HepG2 (cell line): Measurements from ENCODE around the gene FRMD8. TPM values are rescaled to one million over a fixed set of nuclear protein-coding genes. Genes with fewer than 3 reads are reported as not detected.

Source experiments
- ATAC-seq: fragments of 200-7000 bp; cut with Tn5 transposase; 3 replicates; pipeline ENCODE4 v1.9.1; 2020; ENCODE audit warnings: mild to moderate bottlenecking, moderate library complexity
- BruUV-seq: library from RNA; stranded (reverse); fragments of 400-500 nt; replicated peaks from 2 replicates; lab custom pipeline; 2021; lab: Mats Ljungman, UMichigan
- CTCF ChIA-PET: fragments of 300-600 bp; formaldehyde crosslinking; extraction: SDS; loops from one replicate; lab custom pipeline; 2021; ENCODE audit warnings: low total read pairs, inconsistent platforms, low intra/inter-chr PET ratio; lab: Yijun Ruan, JAX
- POLR2A ChIA-PET: fragments of 350-600 bp; sonication (Branson Sonifier 250); formaldehyde crosslinking; loops from one replicate; lab custom pipeline; 2020; ENCODE audit warnings: antibody characterized with exemption, inconsistent platforms; lab: Yijun Ruan, JAX
- DNase-seq: peaks from one replicate; pipeline ENCODE4 v3.0.0-alpha.2; 2015; ENCODE audit warnings: low spot score
- FAIRE-seq: peaks from 3 replicates; lab custom pipeline; 2011; peaks lifted over from hg19 to GRCh38; lab: Jason Lieb, UNC
- H2AFZ ChIP-seq: one replicate; pipeline ENCODE4 v1.6.1; 2011; ENCODE audit warnings: low read length, inconsistent platforms
- H3K27ac ChIP-seq: fragments of 300-600 bp; 3 replicates; pipeline ENCODE4 v1.8.0; 2011; ENCODE audit warnings: mixed run types, mild to moderate bottlenecking, mixed read lengths, low read length, inconsistent platforms; ENCODE audit not compliant: insufficient read depth; ENCODE audit errors: extremely low read length
- H3K27me3 ChIP-seq, 2 experiments: fragments of 200-600 bp in 1 of 2; 2 replicates in 1 of 2; 3 replicates in 1 of 2; pipeline versions ENCODE4 v1.6.0 to v1.8.0; 2011; ENCODE audit warnings: low read length in 2 of 2, mild to moderate bottlenecking in 2 of 2, moderate library complexity in 2 of 2, inconsistent platforms in 1 of 2; ENCODE audit not compliant: insufficient read depth in 2 of 2, control insufficient read depth in 1 of 2
- H3K36me3 ChIP-seq, 2 experiments: fragments of 200-600 bp in 1 of 2; replicated peaks in 1 of 2; 2 replicates in 1 of 2; 3 replicates in 1 of 2; pipeline versions ENCODE4 v1.5.1 to v1.8.0; 2011; ENCODE audit warnings: low read length in 2 of 2, inconsistent platforms in 1 of 2; ENCODE audit not compliant: insufficient read depth in 2 of 2, control insufficient read depth in 1 of 2
- H3K4me1 ChIP-seq: 2 replicates; pipeline ENCODE4 v1.5.1; 2012; ENCODE audit warnings: low read length, inconsistent platforms; ENCODE audit not compliant: insufficient read depth
- H3K4me2 ChIP-seq: 2 replicates; pipeline ENCODE4 v1.6.0; 2011; ENCODE audit warnings: low read depth, low read length, inconsistent platforms
- H3K4me3 ChIP-seq, 3 experiments: fragments of 200-600 bp in 1 of 3; sonication (generic), shearing (Covaris generic) in 1 of 3; replicated peaks in 1 of 3; 2 replicates each; pipeline ENCODE4 v1.5.1; 2011 to 2016; ENCODE audit warnings: low read length in 3 of 3, inconsistent platforms in 2 of 3, low read depth in 2 of 3, mild to moderate bottlenecking in 2 of 3, control low read depth in 1 of 3, mixed read lengths in 1 of 3; ENCODE audit not compliant: insufficient read depth in 1 of 3
- H3K79me2 ChIP-seq: one replicate; pipeline ENCODE4 v1.6.1; 2011; ENCODE audit warnings: low read length, inconsistent platforms; ENCODE audit not compliant: insufficient read depth
- H3K9ac ChIP-seq: 2 replicates; pipeline ENCODE4 v1.6.0; 2011; ENCODE audit warnings: mild to moderate bottlenecking, low read depth, low read length, inconsistent platforms; ENCODE audit not compliant: insufficient read depth
- H3K9me3 ChIP-seq: 2 replicates; pipeline ENCODE4 v1.5.1; 2012; ENCODE audit warnings: mild to moderate bottlenecking, low read length
- H4K20me1 ChIP-seq: 2 replicates; pipeline ENCODE4 v1.6.0; 2011; ENCODE audit warnings: inconsistent platforms, mild to moderate bottlenecking, low read length, moderate library complexity; ENCODE audit not compliant: insufficient read depth
- CBX5 ChIP-seq: sonication (generic); formaldehyde crosslinking; IDR thresholded peaks from 2 replicates; pipeline ENCODE4 v1.4.0; 2020; ENCODE audit warnings: missing genetic modification reagents, borderline replicate concordance
- CEBPB ChIP-seq: IDR thresholded peaks from 2 replicates; pipeline ENCODE4 v1.6.1; 2011; ENCODE audit warnings: low read depth, low read length, improper control_type of control experiment, borderline replicate concordance
- CEBPG ChIP-seq: IDR thresholded peaks from 2 replicates; pipeline ENCODE4 v1.6.1; 2016
- FOXM1 ChIP-seq: sonication (generic); formaldehyde crosslinking; IDR thresholded peaks from 2 replicates; pipeline ENCODE4 v1.5.0; 2020; ENCODE audit warnings: missing genetic modification reagents
- HNF4A ChIP-seq: sonication (generic); formaldehyde crosslinking; IDR thresholded peaks from 2 replicates; pipeline ENCODE4 v1.4.0; 2020; ENCODE audit warnings: missing genetic modification reagents
- HNF4G ChIP-seq, 2 experiments: sonication (generic) in 1 of 2; formaldehyde crosslinking in 1 of 2; IDR thresholded peaks; 2 replicates each; pipeline versions ENCODE4 v1.4.0 to v1.6.1; 2011 to 2020; ENCODE audit warnings: borderline replicate concordance in 2 of 2, low read depth in 2 of 2, mild to moderate bottlenecking in 2 of 2, low read length in 1 of 2, missing genetic modification reagents in 1 of 2, moderate library complexity in 1 of 2
- IKZF4 ChIP-seq: sonication (generic); formaldehyde crosslinking; IDR thresholded peaks from 2 replicates; pipeline ENCODE4 v1.5.1; 2020; ENCODE audit warnings: borderline replicate concordance, mild to moderate bottlenecking, low read depth, missing genetic modification reagents; ENCODE audit errors: not compliant biosample characterization
- NR2F1 ChIP-seq, 2 experiments: fragments of 450-650 bp in 1 of 2; formaldehyde crosslinking in 1 of 2; IDR thresholded peaks; 2 replicates each; pipeline versions ENCODE4 v1.5.0 to v1.6.1; 2016 to 2020; ENCODE audit warnings: mild to moderate bottlenecking in 1 of 2, missing compliant biosample characterization in 1 of 2, missing genetic modification reagents in 1 of 2, moderate library complexity in 1 of 2
- NR2F6 ChIP-seq, 2 experiments: IDR thresholded peaks; 2 replicates each; pipeline ENCODE4 v1.6.1; 2016; ENCODE audit warnings: antibody characterized with exemption in 1 of 2, mild to moderate bottlenecking in 1 of 2
- POLR2AphosphoS5 ChIP-seq: IDR thresholded peaks from 2 replicates; pipeline ENCODE4 v1.6.1; 2012; ENCODE audit warnings: low read depth, low read length
- RARA ChIP-seq: IDR thresholded peaks from 2 replicates; pipeline ENCODE4 v1.6.1; 2016; ENCODE audit warnings: missing genetic modification reagents, missing compliant biosample characterization
- SOX13 ChIP-seq, 3 experiments: fragments of 450-650 bp in 1 of 3; sonication (generic) in 1 of 3; formaldehyde crosslinking in 1 of 3; IDR thresholded peaks in 2 of 3; conservative IDR thresholded peaks in 1 of 3; 2 replicates each; pipeline versions ENCODE4 v1.5.0 to v1.6.1; 2016 to 2020; ENCODE audit warnings: antibody characterized with exemption in 1 of 3, mild to moderate bottlenecking in 1 of 3, missing compliant biosample characterization in 1 of 3, missing genetic modification reagents in 1 of 3, moderate library complexity in 1 of 3
- SOX6 ChIP-seq, 2 experiments: fragments of 450-650 bp in 1 of 2; sonication (generic) in 1 of 2; formaldehyde crosslinking in 1 of 2; IDR thresholded peaks; 2 replicates each; pipeline versions ENCODE4 v1.4.0 to v1.6.1; 2017 to 2020; ENCODE audit warnings: antibody characterized with exemption in 1 of 2, mild to moderate bottlenecking in 1 of 2, missing genetic modification reagents in 1 of 2
- ZBTB38 ChIP-seq: sonication (generic); formaldehyde crosslinking; IDR thresholded peaks from 2 replicates; pipeline ENCODE4 v1.5.1; 2020; ENCODE audit warnings: mild to moderate bottlenecking, missing genetic modification reagents
- ZNF121 ChIP-seq: sonication (generic); formaldehyde crosslinking; IDR thresholded peaks from 2 replicates; pipeline ENCODE4 v1.5.0; 2020; ENCODE audit warnings: mild to moderate bottlenecking, missing genetic modification reagents
- ZNF460 ChIP-seq: sonication (generic); formaldehyde crosslinking; IDR thresholded peaks from 2 replicates; pipeline ENCODE4 v1.5.1; 2020; ENCODE audit warnings: missing genetic modification reagents, mild to moderate bottlenecking, borderline replicate concordance
- WGBS: methylation state at CpG from one replicate; pipeline ENCODE4 v1.1.6; 2017; ENCODE audit warnings: low lambda C conversion rate; 5-methylcytosine and 5-hydroxymethylcytosine counted together
- in situ Hi-C: cut with HindIII; loops from 2 replicates; pipeline ENCODE4 v1.10.0; 2017; ENCODE audit warnings: low pct_unique_long_range_greater_than_20kb; ENCODE audit not compliant: extremely low pct_ligation_motif_present
- intact Hi-C: fragments of 100-400 bp; cut with micrococcal nuclease; formaldehyde crosslinking; loops from one replicate; pipeline ENCODE4 v1.10.0; 2022; ENCODE audit not compliant: unreplicated experiment
- polyA plus RNA-seq, 8 experiments: library from polyadenylated mRNA; depleted of rRNA in 3 of 8; stranded (reverse) in 7 of 8; unstranded in 1 of 8; fragments of >200 nt; fragmentation: Illumina TruSeq in 4 of 8; extraction: Trizol in 4 of 8; gene quantifications; 2 replicates each; pipeline versions ENCODE4 v1.2.1 to v1.2.3, GENCODE V29; 2011 to 2016; ENCODE audit warnings: low read depth in 4 of 8, missing spikeins in 1 of 8, mixed read lengths in 1 of 8; ENCODE audit not compliant: insufficient read depth in 1 of 8
- total RNA-seq, 5 experiments: library from RNA; depleted of rRNA; stranded (reverse); fragments of >200 nt; fragmentation: Illumina TruSeq; extraction: Trizol; gene quantifications; 2 replicates each; pipeline ENCODE4 v1.2.3, GENCODE V29; 2016; ENCODE audit warnings: low read depth in 1 of 5

FRMD8 gene
- total and polyA plus RNA-seq, 2 of the 13 experiments (the other 11 are each of a cell fraction or from before 2014, with no cell fraction given) = 5.8 to 20.6 TPM

DNA sequence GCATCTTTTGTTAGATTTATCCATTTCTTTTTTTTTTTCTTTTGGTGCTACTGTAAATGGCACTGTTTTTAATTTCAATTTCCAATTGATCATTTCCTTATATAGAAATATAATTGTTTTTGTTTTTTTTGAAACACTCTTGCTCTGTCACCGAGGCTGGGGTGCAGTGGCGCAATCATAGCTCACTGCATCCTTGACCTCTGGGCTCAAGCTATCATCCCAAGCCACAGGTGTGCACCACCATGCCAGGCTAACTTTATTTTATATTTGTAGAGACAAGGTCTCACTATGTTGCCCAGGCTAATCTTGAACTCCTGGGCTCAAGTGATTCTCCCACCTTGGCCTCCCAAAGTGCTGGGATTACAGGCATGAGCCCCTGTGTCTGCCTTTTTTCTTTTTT, 16.4 kb downstream of the FRMD8 start:
- POLR2A ChIA-PET = interaction anchor here (1.3 to 7.6 kb wide), 8 partner anchors 15 to 96 kb away, joined by 3 to 98 read pairs (median 8); partner anchors contain the start of genes FRMD8, MALAT1, NEAT1 and SLC25A45
- BruUV-seq = no TSS peak

More for the DNA sequence above, 16.4 kb downstream of the FRMD8 start:
- no peak overlapping the region for H3K4me2 ChIP-seq
- no peaks in the 10 kb centered on the region for H3K9me3 ChIP-seq
- 55% methylated on average over 2 of the region's 2 CpGs for WGBS
- no peaks in the 10 kb centered on the region for H3K79me2 ChIP-seq
- no peak overlapping the region for H3K27ac ChIP-seq
- H2AFZ ChIP-seq = no peak overlapping the region
- CTCF ChIA-PET = no interaction called here
- no peak overlapping the region for H3K9ac ChIP-seq
- 0 out of 2 replicates have a peak, but pooled peaks have one; percentile 32 for TF ChIP-seq RARA
- TF ChIP-seq ZBTB38 = no peak
- no peak for TF ChIP-seq FOXM1 (CRISPR knock-in tag)
- no peak for TF ChIP-seq CBX5 (CRISPR knock-in tag)
- TF ChIP-seq IKZF4 (CRISPR knock-in tag) = no peak
- TF ChIP-seq POLR2AphosphoS5 = no peak
- TF ChIP-seq SOX13 (IDR thresholded peaks at IDR 0.05) = no peak
- peak in 1 of 2 experiments; percentile 50; a peak in 1 of 4 replicates for TF ChIP-seq SOX13 (CRISPR knock-in tag; conservative IDR thresholded peaks at IDR 0.05 in 1 of 2, IDR thresholded peaks at IDR 0.05 in 1 of 2)
- TF ChIP-seq HNF4G (IDR thresholded peaks at IDR 0.05; ENCODE audit: borderline replicate concordance, low read depth, low read length) = 0 out of 2 replicates have a peak, but pooled peaks have one; percentile 15
- TF ChIP-seq HNF4G (CRISPR knock-in tag; IDR thresholded peaks at IDR 0.05; ENCODE audit: borderline replicate concordance, low read depth) = no peak
- TF ChIP-seq ZNF121 (CRISPR knock-in tag) = peak; percentile 61; the same call in 1 of the 2 replicates
- TF ChIP-seq SOX6 (IDR thresholded peaks at IDR 0.05) = no peak
- TF ChIP-seq SOX6 (CRISPR knock-in tag; IDR thresholded peaks at IDR 0.05) = 0 out of 2 replicates have a peak, but pooled peaks have one; percentile 19
- peak; percentile 81; the same call in 1 of the 2 replicates for TF ChIP-seq CEBPB
- peak in 1 of 2 experiments; percentile 45; a peak in 1 of 4 replicates for TF ChIP-seq NR2F1 (CRISPR knock-in tag; IDR thresholded peaks at IDR 0.05)
- TF ChIP-seq HNF4A = peak; percentile 60; the same call in 1 of the 2 replicates
- peak; percentile 66; the same call in 1 of the 2 replicates for TF ChIP-seq ZNF460 (CRISPR knock-in tag)
- TF ChIP-seq CEBPG (CRISPR knock-in tag) = peak; percentile 71
- TF ChIP-seq NR2F6 (IDR thresholded peaks at IDR 0.05) = peak; percentile 54
- peak; percentile 65; the same call in 1 of the 2 replicates for TF ChIP-seq NR2F6 (CRISPR knock-in tag; IDR thresholded peaks at IDR 0.05)
- no peak for DNase-seq
- in situ Hi-C loops = no loop called here
- intact Hi-C loops = no loop called here
- H3K27me3 ChIP-seq = no peaks in the 10 kb centered on the region
- H3K4me3 ChIP-seq = no peak overlapping the region
- no peaks in the 10 kb centered on the region for H4K20me1 ChIP-seq
- no peak for FAIRE-seq
- ATAC-seq = no peak
- peaks cover 11 to 16% of the 10 kb centered on the region in 2 experiments; a peak in 4 of 5 replicates for H3K36me3 ChIP-seq
- H3K4me1 ChIP-seq = peaks cover 19% of the 10 kb centered on the region
